HepG2 (cell line): Measurements from ENCODE around the gene LCN2. TPM values are rescaled to one million over a fixed set of nuclear protein-coding genes. Genes with fewer than 3 reads are reported as not detected.

Experiments
- ARID5B ChIP-seq: IDR thresholded peaks from 2 replicates; pipeline ENCODE4 v1.4.0; 2020; ENCODE audit warnings: mild to moderate bottlenecking, missing genetic modification reagents
- BRD4 ChIP-seq: sonication (generic); formaldehyde crosslinking; IDR thresholded peaks from 2 replicates; pipeline ENCODE4 v1.4.0; 2020; ENCODE audit warnings: missing genetic modification reagents
- CCDC6 ChIP-seq: sonication (generic); formaldehyde crosslinking; IDR thresholded peaks from 2 replicates; pipeline ENCODE4 v1.8.1; 2022; ENCODE audit warnings: mild to moderate bottlenecking, missing genetic modification reagents, moderate library complexity
- HDAC1 ChIP-seq: sonication (generic); formaldehyde crosslinking; IDR thresholded peaks from 2 replicates; pipeline ENCODE4 v1.5.1; 2020; ENCODE audit warnings: mild to moderate bottlenecking, missing genetic modification reagents
- HNF1A ChIP-seq, 2 experiments: sonication (generic) in 1 of 2; formaldehyde crosslinking in 1 of 2; IDR thresholded peaks; 2 replicates each; pipeline versions ENCODE4 v1.4.0 to v1.6.1; 2016 to 2020; ENCODE audit warnings: borderline replicate concordance in 1 of 2, low read depth in 1 of 2, mild to moderate bottlenecking in 1 of 2, missing genetic modification reagents in 1 of 2
- HOXA7 ChIP-seq: sonication (generic); formaldehyde crosslinking; IDR thresholded peaks from 2 replicates; pipeline ENCODE4 v1.8.1; 2022; ENCODE audit warnings: mild to moderate bottlenecking, missing genetic modification reagents, moderate library complexity
- MEIS2 ChIP-seq: sonication (generic); formaldehyde crosslinking; IDR thresholded peaks from 2 replicates; pipeline ENCODE4 v1.9.0; 2021; ENCODE audit warnings: mild to moderate bottlenecking, missing genetic modification reagents
- MYPOP ChIP-seq: sonication (generic); formaldehyde crosslinking; IDR thresholded peaks from 2 replicates; pipeline ENCODE4 v1.8.1; 2023; ENCODE audit warnings: mild to moderate bottlenecking, moderate library complexity, missing genetic modification reagents
- PCBP1 ChIP-seq: fragments of 200-400 bp; formaldehyde crosslinking; IDR thresholded peaks from 2 replicates; pipeline ENCODE4 v1.6.1; 2017; ENCODE audit warnings: mild to moderate bottlenecking, low read depth, low read length, borderline replicate concordance
- SMAD1 ChIP-seq: sonication (generic); formaldehyde crosslinking; IDR thresholded peaks from 2 replicates; pipeline ENCODE4 v1.4.0; 2020; ENCODE audit warnings: missing genetic modification reagents, low read depth, mild to moderate bottlenecking, borderline replicate concordance
- ZFP91 ChIP-seq: sonication (generic); formaldehyde crosslinking; IDR thresholded peaks from 2 replicates; pipeline ENCODE4 v1.9.0; 2022; ENCODE audit warnings: missing genetic modification reagents, mild to moderate bottlenecking, borderline replicate concordance
- ZNF564 ChIP-seq: sonication (generic); formaldehyde crosslinking; IDR thresholded peaks from 2 replicates; pipeline ENCODE4 v1.8.1; 2023; ENCODE audit warnings: mild to moderate bottlenecking, missing genetic modification reagents
- ZNF574 ChIP-seq: sonication (generic); formaldehyde crosslinking; IDR thresholded peaks from 2 replicates; pipeline ENCODE4 v1.4.0; 2020; ENCODE audit warnings: missing genetic modification reagents
- ZNF709 ChIP-seq: sonication (generic); formaldehyde crosslinking; IDR thresholded peaks from 2 replicates; pipeline ENCODE4 v1.5.0; 2020; ENCODE audit warnings: mild to moderate bottlenecking, missing genetic modification reagents
- polyA plus RNA-seq, 8 experiments: library from polyadenylated mRNA; depleted of rRNA in 3 of 8; stranded (reverse) in 7 of 8; unstranded in 1 of 8; fragments of >200 nt; fragmentation: Illumina TruSeq in 4 of 8; extraction: Trizol in 4 of 8; gene quantifications; 2 replicates each; pipeline versions ENCODE4 v1.2.1 to v1.2.3, GENCODE V29; 2011 to 2016; ENCODE audit warnings: low read depth in 4 of 8, missing spikeins in 1 of 8, mixed read lengths in 1 of 8; ENCODE audit not compliant: insufficient read depth in 1 of 8
- total RNA-seq, 5 experiments: library from RNA; depleted of rRNA; stranded (reverse); fragments of >200 nt; fragmentation: Illumina TruSeq; extraction: Trizol; gene quantifications; 2 replicates each; pipeline ENCODE4 v1.2.3, GENCODE V29; 2016; ENCODE audit warnings: low read depth in 1 of 5

The LCN2 gene
- total and polyA plus RNA-seq, 2 of the 13 experiments (the other 11 are each of a cell fraction or from before 2014, with no cell fraction given) = 0.38 to 1.4 TPM

- TF ChIP-seq ARID5B (CRISPR knock-in tag) (0 out of 2 replicates have a peak, but pooled peaks have one; percentile 6), HDAC1 (CRISPR knock-in tag) (peak; percentile 35), HNF1A (IDR thresholded peaks at IDR 0.05; ENCODE audit: low read depth) (no peak), HNF1A (CRISPR knock-in tag; IDR thresholded peaks at IDR 0.05; ENCODE audit: borderline replicate concordance) (no peak; the same call in 1 of the 2 replicates), MYPOP (CRISPR knock-in tag) (0 out of 2 replicates have a peak, but pooled peaks have one; percentile 18), ZNF564 (CRISPR knock-in tag) (0 out of 2 replicates have a peak, but pooled peaks have one; percentile 22), PCBP1 (0 out of 2 replicates have a peak, but pooled peaks have one; percentile 59), ZNF574 (CRISPR knock-in tag) (peak; percentile 57; the same call in 1 of the 2 replicates), ZNF709 (0 out of 2 replicates have a peak, but pooled peaks have one; percentile 54), MEIS2 (CRISPR knock-in tag) (0 out of 2 replicates have a peak, but pooled peaks have one; percentile 16), CCDC6 (CRISPR knock-in tag) (peak; percentile 86; the same call in 1 of the 2 replicates), HOXA7 (CRISPR knock-in tag) (no peak), ZFP91 (peak; percentile 99), SMAD1 (CRISPR knock-in tag) (no peak), BRD4 (CRISPR knock-in tag) (no peak)
Measured at GRCh38 chr9:128127568-128127989, 21.7 kb upstream of the LCN2 start, which contains the start of gene PTGES2 (continued).
